Measurements from ENCODE around the gene SULF2.

SULF2 gene

DNA sequence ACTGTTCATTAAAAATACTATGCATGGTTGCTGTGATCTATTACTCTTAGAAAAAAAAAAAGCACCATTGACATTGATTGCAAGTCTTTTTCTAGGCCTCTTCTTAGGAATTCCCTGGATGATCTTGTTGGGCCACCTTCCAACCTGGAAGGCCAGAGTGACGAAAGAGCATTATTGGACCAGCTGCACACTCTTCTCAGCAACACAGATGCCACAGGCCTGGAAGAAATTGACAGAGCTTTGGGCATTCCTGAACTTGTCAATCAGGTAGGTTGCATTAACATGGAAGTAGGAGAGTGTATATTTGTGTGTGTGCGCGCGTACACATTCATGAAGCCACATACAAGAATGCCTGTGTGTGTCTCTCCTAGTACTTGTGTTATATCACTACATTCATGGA, 143.2 kb downstream of the SULF2 start:
- no peak for DNase-seq

- DNase-seq, result no peak
Observed at GRCh38 chr20:47638851-47639250, 146.4 kb downstream of the SULF2 start.

DNA sequence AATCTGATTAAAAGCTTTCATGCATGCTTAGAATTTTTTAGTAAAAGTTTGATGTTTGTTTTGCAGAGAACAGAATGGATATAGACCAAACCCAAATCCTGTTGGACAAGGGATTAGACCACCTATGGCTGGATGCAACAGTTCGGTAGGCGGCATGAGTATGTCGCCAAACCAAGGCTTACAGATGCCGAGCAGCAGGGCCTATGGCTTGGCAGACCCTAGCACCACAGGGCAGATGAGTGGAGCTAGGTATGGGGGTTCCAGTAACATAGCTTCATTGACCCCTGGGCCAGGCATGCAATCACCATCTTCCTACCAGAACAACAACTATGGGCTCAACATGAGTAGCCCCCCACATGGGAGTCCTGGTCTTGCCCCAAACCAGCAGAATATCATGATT, 150.0 kb downstream of the SULF2 start:
- DNase-seq, result no peak

GRCh38 chr20:47631078-47631477, 154.2 kb downstream of the SULF2 start:
- no peak for DNase-seq

DNA sequence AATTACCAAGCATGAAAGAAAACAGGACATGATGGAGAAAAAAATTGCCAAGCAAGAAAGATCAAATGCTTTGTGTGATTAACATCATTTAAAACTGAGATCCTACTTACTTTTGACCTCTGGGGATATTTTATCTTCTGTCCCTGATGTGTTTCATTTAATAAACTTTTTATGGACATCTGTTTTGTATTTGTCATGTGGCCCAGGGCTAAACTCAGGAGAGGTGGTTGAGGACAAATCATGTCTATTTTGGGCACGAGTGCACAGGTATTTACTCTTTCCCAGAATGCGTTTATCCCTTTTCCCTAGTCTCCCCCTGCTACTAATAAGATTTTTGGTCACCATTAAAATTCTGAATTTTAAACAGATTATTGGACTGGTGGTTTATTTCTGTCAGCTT, 155.4 kb downstream of the SULF2 start:
- no peak for DNase-seq

DNA sequence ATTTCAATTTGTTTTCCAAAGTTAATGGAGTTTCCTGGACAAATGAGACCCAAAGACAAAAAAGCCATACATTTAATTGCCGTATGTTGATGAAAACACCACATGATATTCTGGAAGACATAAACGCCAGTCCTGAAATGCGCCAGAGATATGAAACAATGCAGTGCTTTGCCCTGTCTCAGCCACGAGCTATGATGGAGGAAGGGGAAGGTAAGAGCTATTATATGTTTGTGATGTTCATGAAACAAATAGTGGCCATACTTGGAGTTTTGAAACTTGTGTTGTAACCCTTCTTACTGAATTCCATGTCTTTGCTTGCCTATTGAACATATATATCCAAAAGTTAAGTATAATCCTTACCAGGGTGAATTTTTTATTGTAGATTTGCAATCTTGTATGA, 157.7 kb downstream of the SULF2 start:
- DNase-seq, result no peak

DNA sequence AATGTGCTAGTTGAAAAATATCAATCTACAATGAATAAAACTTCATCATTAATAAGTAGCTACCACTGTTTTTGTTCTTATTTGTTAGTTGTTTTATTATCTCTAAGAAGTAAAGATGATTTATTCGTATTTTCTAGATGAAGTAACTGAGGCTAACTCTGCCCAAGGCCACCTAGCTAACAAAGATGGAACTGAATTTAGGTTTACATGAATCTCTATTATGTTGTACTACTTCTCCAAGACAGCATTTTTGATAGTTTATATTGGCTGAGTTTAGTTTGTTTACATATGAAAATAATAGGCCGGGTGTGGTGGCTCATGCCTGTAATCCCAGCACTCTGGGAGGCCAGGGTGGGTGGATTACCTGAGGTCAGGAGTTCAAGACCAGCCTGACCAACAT, 162.1 kb downstream of the SULF2 start:
- DNase-seq, result no peak

DNA sequence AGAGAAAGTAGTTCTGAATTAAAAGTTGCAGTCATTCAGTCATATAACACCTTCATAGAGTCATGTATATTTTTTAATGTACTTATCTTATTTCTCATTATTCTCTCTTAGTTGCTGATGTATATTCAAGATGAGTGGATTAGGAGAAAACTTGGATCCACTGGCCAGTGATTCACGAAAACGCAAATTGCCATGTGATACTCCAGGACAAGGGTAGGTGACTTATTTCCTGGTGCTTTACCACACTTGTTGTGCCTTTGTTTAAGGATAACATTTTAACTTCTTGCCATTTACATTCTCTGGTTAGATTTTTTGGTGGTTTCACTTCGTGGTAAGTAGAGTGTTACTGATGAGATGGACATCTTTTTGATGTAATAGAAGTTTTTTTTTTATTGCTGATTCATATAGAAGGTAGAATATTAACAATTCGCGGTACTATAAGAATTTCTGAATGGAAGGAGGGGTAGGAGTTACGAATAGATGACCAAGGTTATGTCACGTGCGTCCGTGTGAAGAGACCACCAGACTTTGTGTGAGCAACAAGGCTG, 163.1 kb downstream of the SULF2 start:
- peak in 1 of 5 experiments; percentile 24 for DNase-seq

GRCh38 chr20:47620808-47621805, 164.2 kb downstream of the SULF2 start:
- DNase-seq, result peak in 2 of 5 experiments; percentile 5 to 71

DNA sequence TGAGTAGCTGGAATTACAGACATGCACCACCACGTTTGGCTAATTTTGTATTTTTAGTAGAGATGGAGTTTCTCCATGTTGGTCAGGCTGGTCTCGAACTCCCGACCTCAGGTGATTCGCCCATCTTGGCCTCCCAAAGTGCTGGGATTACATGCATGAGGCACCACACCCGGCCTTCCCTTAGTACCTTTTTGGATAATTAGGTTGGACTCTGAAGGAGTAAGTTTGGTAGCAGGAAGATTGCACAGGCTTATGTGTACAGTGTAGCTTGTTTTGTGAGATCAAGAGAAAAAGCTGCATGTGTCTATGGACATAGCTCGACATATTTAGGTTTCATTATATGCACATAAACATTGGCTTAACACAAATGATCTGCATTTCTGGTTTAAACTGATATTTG, 166.8 kb downstream of the SULF2 start:
- DNase-seq, result no peak

GRCh38 chr20:47614703-47615309, 170.5 kb downstream of the SULF2 start:
- no peak for DNase-seq

DNA sequence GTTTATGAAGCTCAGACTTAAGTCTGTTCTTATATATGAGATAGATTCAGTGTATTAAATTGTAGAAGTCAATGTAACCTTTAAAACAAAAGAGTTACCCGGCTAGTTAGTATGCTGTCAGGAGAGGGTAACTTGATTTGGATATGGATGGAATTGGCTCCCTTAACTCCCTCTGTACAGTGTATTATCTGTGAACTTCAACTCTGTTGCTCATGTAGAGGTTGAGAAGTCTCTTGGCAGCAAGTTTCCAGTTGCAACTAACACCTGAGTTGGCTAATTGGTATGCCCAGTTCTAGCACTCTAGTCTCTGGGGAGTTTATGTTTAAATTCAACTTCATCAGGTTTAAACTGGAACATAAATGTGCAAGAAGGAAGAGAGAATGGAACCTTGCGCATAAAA, 172.6 kb downstream of the SULF2 start:
- DNase-seq, result no peak

- no peak for DNase-seq
Observed at GRCh38 chr20:47611785-47612184, 173.5 kb downstream of the SULF2 start.

DNA sequence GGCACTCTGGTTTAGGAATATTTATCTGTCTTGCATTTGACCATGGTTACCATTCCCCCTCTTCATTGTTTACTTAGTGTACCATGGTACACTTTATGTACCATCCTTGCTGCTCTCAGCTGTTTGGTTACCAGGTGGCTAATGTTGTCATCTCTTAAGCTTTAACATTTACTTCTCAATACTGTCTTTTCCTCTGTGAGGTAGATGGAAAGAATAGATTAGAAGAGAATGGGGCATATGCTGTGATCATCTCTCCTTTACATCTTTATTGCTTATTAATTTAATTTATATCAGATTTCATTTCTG, 174.4 kb downstream of the SULF2 start:
- DNase-seq, result peak in 1 of 5 experiments; percentile 52

DNA sequence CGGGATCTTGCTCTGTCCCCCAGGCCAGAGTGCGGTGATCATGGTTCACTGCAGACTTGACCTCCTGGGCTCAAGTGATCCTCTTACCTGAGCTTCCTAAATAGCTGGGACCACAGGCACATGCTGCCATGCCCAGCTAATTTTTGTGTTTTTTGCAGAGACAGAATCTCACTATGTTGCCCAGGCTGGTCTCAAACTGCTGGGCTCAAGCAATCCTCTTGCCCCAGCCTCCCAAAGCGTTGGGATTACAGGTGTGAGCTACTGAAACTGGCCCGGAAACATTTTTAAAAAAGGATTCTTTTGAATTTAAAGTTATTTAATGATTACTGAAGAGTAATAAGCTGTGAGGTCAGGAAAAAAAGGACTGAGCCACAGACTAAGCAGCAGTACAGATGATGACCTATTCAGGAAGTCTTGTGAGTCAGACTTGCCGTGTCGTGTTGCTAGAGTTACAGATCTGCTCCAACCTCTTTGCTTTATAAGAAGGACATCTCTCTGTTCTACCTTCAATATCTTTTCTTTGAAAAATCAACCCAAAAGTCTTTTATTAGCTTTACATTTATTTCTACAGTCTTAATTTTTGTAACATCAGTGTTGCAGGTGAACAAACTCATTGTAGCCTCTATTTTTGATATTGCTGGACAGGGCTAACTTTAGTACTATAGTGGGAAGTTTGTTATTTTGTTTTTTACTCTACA, 174.9 kb downstream of the SULF2 start:
- peak in 3 of 5 experiments; percentile 30 to 84 (median 47) for DNase-seq

DNA sequence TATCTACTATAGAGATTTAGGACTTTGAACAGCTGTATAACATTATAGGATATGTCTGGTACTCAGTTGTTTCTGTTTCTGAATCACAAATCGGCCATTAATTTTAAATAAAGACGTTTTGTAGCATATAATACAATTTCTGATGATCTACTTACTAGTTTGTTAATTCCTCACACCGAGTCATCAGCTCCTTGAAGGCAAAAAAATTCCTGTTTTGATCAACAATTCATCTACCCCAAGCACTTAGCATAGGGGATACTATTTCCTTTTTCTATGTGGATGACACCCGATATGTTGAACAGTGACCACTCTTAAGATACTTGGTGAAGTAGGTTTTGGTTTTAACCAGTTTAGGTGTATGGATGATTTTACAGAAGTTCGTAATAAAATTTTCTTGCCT, 176.3 kb downstream of the SULF2 start:
- no peak for DNase-seq

Data from T-helper 2 cell (primary cell).